ENCODE data around the gene RIT2.

RIT2 gene

GRCh38 chr18:43007365-43007764, 108.1 kb downstream of the RIT2 start:
- DNase-seq = no peak

- no peak for DNase-seq
Observed at GRCh38 chr18:43004421-43004820, 111.1 kb downstream of the RIT2 start.

- DNase-seq = no peak
Observed at GRCh38 chr18:43001821-43002220, 113.7 kb downstream of the RIT2 start.

GRCh38 chr18:42996824-42997223, 118.7 kb downstream of the RIT2 start:
- DNase-seq = no peak

GRCh38 chr18:42980426-42980825, 135.1 kb downstream of the RIT2 start:
- no peak for DNase-seq

- no peak for DNase-seq
Observed at GRCh38 chr18:42977982-42978637, 137.4 kb downstream of the RIT2 start.

GRCh38 chr18:42976869-42977590, 138.5 kb downstream of the RIT2 start:
- DNase-seq = no peak

- DNase-seq = no peak
Observed at GRCh38 chr18:42969366-42969765, 146.1 kb downstream of the RIT2 start.

GRCh38 chr18:42961298-42961697, 154.2 kb downstream of the RIT2 start:
- DNase-seq = no peak

- no peak for DNase-seq
Observed at GRCh38 chr18:42959528-42959927, 156.0 kb downstream of the RIT2 start.

GRCh38 chr18:42958353-42958752, 157.1 kb downstream of the RIT2 start:
- no peak for DNase-seq

GRCh38 chr18:42956287-42956686, 159.2 kb downstream of the RIT2 start:
- no peak for DNase-seq

- DNase-seq = no peak
Observed at GRCh38 chr18:42954887-42955286, 160.6 kb downstream of the RIT2 start.

- no peak for DNase-seq
Observed at GRCh38 chr18:42953306-42953705, 162.2 kb downstream of the RIT2 start.

GRCh38 chr18:42950732-42951131, 164.8 kb downstream of the RIT2 start:
- DNase-seq = no peak

GRCh38 chr18:42948831-42949230, 166.7 kb downstream of the RIT2 start:
- no peak for DNase-seq

GRCh38 chr18:42941860-42942259, 173.6 kb downstream of the RIT2 start:
- DNase-seq = no peak

- no peak for DNase-seq
Observed at GRCh38 chr18:42941021-42941420, 174.5 kb downstream of the RIT2 start.

GRCh38 chr18:42937436-42937835, 178.0 kb downstream of the RIT2 start:
- DNase-seq = no peak

- DNase-seq = no peak
Observed at GRCh38 chr18:42936289-42936688, 179.2 kb downstream of the RIT2 start.

- no peak for DNase-seq
Observed at GRCh38 chr18:42931491-42931890, 184.0 kb downstream of the RIT2 start.

- no peak for DNase-seq
Observed at GRCh38 chr18:42929857-42930256, 185.6 kb downstream of the RIT2 start.

- DNase-seq = no peak
Observed at GRCh38 chr18:42929181-42929580, 186.3 kb downstream of the RIT2 start.

- no peak for DNase-seq
Observed at GRCh38 chr18:42925036-42925435, 190.4 kb downstream of the RIT2 start.

GRCh38 chr18:42922363-42922762, 193.1 kb downstream of the RIT2 start:
- no peak for DNase-seq
